GM21390 (cell line): ENCODE measurements around the gene TBX20.
A peak's percentile ranks its signal among the peaks of the same experiment; 100 is the strongest.
"Not testable (repeated sequence)": the region's sequence is repeated elsewhere in the genome, so short reads cannot be mapped to it uniquely, and the experiment has no call there.

Experiments
- ATAC-seq: cut with Tn5 transposase; IDR thresholded peaks from one replicate; pipeline ENCODE4 v1.9.1; 2021; ENCODE audit not compliant: unreplicated experiment

The TBX20 gene

GRCh38 chr7:35228496-35229051 is 25.3 kb downstream of the TBX20 start:
- peak; percentile 39 for ATAC-seq

GRCh38 chr7:35227438-35227837 is 26.5 kb downstream of the TBX20 start:
- not testable (repeated sequence) for ATAC-seq

- ATAC-seq: not testable (repeated sequence)
Measured at GRCh38 chr7:35222445-35222844, 31.5 kb downstream of the TBX20 start.

- ATAC-seq: not testable (repeated sequence)
Measured at GRCh38 chr7:35220176-35220575, 33.7 kb downstream of the TBX20 start.

GRCh38 chr7:35216033-35216432 is 37.9 kb downstream of the TBX20 start:
- ATAC-seq: not testable (repeated sequence)

GRCh38 chr7:35215063-35215462 is 38.8 kb downstream of the TBX20 start:
- not testable (repeated sequence) for ATAC-seq

GRCh38 chr7:35206924-35207323 is 47.0 kb downstream of the TBX20 start:
- not testable (repeated sequence) for ATAC-seq

GRCh38 chr7:35204850-35205249 is 49.0 kb downstream of the TBX20 start:
- not testable (repeated sequence) for ATAC-seq

GRCh38 chr7:35204031-35204430 is 49.9 kb downstream of the TBX20 start:
- ATAC-seq: not testable (repeated sequence)

GRCh38 chr7:35202353-35202752 is 51.5 kb downstream of the TBX20 start:
- ATAC-seq: not testable (repeated sequence)

GRCh38 chr7:35200170-35200569 is 53.7 kb downstream of the TBX20 start:
- ATAC-seq: not testable (repeated sequence)

GRCh38 chr7:35198370-35199140 is 55.3 kb downstream of the TBX20 start:
- not testable (repeated sequence) for ATAC-seq

- ATAC-seq: not testable (repeated sequence)
Measured at GRCh38 chr7:35191571-35191970, 62.3 kb downstream of the TBX20 start.

GRCh38 chr7:35190146-35190773 is 63.6 kb downstream of the TBX20 start:
- ATAC-seq: not testable (repeated sequence)

- ATAC-seq: not testable (repeated sequence)
Measured at GRCh38 chr7:35186751-35187150, 67.1 kb downstream of the TBX20 start.

GRCh38 chr7:35185908-35186731 is 67.8 kb downstream of the TBX20 start:
- ATAC-seq: no peak

- not testable (repeated sequence) for ATAC-seq
Measured at GRCh38 chr7:35185578-35185907, 68.4 kb downstream of the TBX20 start.

GRCh38 chr7:35184961-35185360 is 68.9 kb downstream of the TBX20 start:
- ATAC-seq: not testable (repeated sequence)

GRCh38 chr7:35183873-35184503 is 69.9 kb downstream of the TBX20 start:
- not testable (repeated sequence) for ATAC-seq

GRCh38 chr7:35180665-35181064 is 73.2 kb downstream of the TBX20 start:
- ATAC-seq: not testable (repeated sequence)

GRCh38 chr7:35173176-35173575 is 80.7 kb downstream of the TBX20 start:
- ATAC-seq: not testable (repeated sequence)
